Mucosa of descending colon (tissue), 3 donors: Measurements from ENCODE around the gene RNF19B. TPM values are rescaled to one million over a fixed set of nuclear protein-coding genes. Genes with fewer than 3 reads are reported as not detected.
A peak's percentile ranks its signal among the peaks of the same experiment; 100 is the strongest.

ENCODE experiments used
- ATAC-seq: fragments of 200-7000 bp; cut with Tn5 transposase; one replicate; pipeline ENCODE4 v1.9.1; 2020; ENCODE audit warnings: mild to moderate bottlenecking, moderate library complexity
- DNase-seq, 3 donors: peaks; one replicate each; pipeline ENCODE4 v3.0.0-alpha.2; 2020
- H3K36me3 ChIP-seq: fragments of 200-600 bp; one replicate; pipeline ENCODE4 v1.8.0; 2021; ENCODE audit warnings: low read depth, mild to moderate bottlenecking
- H3K4me1 ChIP-seq: fragments of 200-600 bp; one replicate; pipeline ENCODE4 v1.8.0; 2021; ENCODE audit warnings: low read depth, mild to moderate bottlenecking
- H3K4me3 ChIP-seq: fragments of 200-600 bp; one replicate; pipeline ENCODE4 v1.8.0; 2021; ENCODE audit warnings: mild to moderate bottlenecking
- H3K9me3 ChIP-seq: fragments of 200-600 bp; one replicate; pipeline ENCODE4 v1.8.0; 2021; ENCODE audit warnings: mild to moderate bottlenecking
- intact Hi-C, 2 donors: fragments of 100-400 bp; cut with DNase I in 1 of 2; cut with micrococcal nuclease in 1 of 2; formaldehyde crosslinking; loops; one replicate each; pipeline versions ENCODE4 v1.11.0 to v1.11.1; 2022; cut with DNase I, micrococcal nuclease
- total RNA-seq, 3 donors: library from RNA; stranded (reverse); fragmentation: NEBNext Ultra II Directional in 2 of 3; extraction: Animal tissue kit (Norgen Biotek cat#: 25700) in 2 of 3; gene quantifications; one replicate each; pipeline versions ENCODE4 v1.2.1 to v1.2.4, GENCODE V29; 2021 to 2023
- TF ChIP-seq, protein P1 (sequence below): fragments of 200-600 bp; IDR thresholded peaks from one replicate; pipeline ENCODE4 v1.8.0; 2022; ENCODE audit warnings: antibody characterized with exemption, mild to moderate bottlenecking
- donor health status: DM: no; HTN: no; CAD: no; lungs with moderate emphysema.
- donor health status: DM: no; HTN: no; CAD: no.
- donor health status: DM: no; HTN: yes; CAD: no.

The RNF19B gene
- total RNA-seq, 3 donors from 2014 or later: 51.5 to 74.9 (median 68.0) TPM

DNA sequence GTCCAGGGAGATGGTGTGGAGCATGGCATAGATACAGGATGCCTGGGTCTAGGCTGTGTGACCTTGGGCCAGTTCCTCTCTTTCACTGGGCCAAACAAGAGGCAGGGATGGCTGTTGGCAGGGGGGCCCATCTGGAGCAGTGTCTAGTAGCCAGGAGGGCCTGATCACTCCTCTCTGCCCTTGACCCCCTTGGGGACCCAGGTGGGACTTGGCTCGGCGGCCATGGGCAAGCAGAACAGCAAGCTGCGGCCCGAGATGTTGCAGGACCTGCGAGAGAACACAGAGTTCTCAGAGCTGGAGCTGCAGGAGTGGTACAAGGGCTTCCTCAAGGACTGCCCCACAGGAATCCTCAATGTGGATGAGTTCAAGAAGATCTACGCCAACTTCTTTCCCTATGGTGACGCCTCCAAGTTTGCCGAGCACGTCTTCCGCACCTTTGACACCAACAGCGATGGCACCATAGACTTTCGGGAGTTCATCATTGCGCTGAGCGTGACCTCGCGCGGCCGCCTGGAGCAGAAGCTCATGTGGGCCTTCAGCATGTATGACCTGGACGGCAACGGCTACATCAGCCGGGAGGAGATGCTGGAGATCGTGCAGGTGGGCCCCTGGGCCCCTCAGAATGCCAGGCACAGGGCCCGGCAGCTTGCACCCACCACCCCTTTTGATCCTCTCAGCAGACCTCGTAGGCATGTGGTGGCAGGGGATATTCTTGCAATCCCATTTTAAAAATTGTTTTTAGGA, 75.8 kb downstream of the RNF19B start:
- DNase-seq (peak in 1 of 3 donors; percentile 18), ATAC-seq (no peak)

DNA sequence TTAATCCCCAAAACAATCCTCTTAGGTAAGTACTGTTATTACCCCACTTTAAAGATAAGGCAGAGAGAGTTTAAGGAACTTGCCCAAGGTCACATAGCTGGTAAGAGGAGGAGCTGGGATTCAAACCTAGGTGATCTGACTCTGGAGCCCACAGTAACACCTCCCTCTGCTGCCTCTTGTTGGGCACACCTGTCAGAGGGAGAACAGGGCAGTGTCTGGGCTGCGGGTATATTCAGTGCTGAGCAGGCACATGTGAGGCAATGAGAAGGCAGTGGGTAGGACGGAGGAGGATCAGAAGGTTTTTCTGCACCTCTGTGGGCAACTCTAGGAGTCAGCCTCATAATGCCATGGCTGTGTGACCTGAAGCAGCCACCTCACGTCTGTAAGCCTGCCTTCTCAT, 76.5 kb downstream of the RNF19B start:
- Histone ChIP-seq H3K36me3 (no peaks in the 10 kb centered on the region), H3K4me3 (no peak overlapping the region), H3K4me1 (peaks cover 6% of the 10 kb centered on the region), H3K9me3 (no peaks in the 10 kb centered on the region)
- intact Hi-C loops: no loop called here
- TF ChIP-seq, protein P1, sequence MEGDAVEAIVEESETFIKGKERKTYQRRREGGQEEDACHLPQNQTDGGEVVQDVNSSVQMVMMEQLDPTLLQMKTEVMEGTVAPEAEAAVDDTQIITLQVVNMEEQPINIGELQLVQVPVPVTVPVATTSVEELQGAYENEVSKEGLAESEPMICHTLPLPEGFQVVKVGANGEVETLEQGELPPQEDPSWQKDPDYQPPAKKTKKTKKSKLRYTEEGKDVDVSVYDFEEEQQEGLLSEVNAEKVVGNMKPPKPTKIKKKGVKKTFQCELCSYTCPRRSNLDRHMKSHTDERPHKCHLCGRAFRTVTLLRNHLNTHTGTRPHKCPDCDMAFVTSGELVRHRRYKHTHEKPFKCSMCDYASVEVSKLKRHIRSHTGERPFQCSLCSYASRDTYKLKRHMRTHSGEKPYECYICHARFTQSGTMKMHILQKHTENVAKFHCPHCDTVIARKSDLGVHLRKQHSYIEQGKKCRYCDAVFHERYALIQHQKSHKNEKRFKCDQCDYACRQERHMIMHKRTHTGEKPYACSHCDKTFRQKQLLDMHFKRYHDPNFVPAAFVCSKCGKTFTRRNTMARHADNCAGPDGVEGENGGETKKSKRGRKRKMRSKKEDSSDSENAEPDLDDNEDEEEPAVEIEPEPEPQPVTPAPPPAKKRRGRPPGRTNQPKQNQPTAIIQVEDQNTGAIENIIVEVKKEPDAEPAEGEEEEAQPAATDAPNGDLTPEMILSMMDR: no peak
- ATAC-seq: no peak
- no peak for DNase-seq

More for the DNA sequence above, 75.8 kb downstream of the RNF19B start:
- TF ChIP-seq, protein P1: no peak
- H3K4me1 ChIP-seq: peaks cover 10% of the 10 kb centered on the region
- no peaks in the 10 kb centered on the region for H3K36me3 ChIP-seq
- intact Hi-C loops: no loop called here
- H3K4me3 ChIP-seq: no peak overlapping the region
- no peaks in the 10 kb centered on the region for H3K9me3 ChIP-seq

DNA sequence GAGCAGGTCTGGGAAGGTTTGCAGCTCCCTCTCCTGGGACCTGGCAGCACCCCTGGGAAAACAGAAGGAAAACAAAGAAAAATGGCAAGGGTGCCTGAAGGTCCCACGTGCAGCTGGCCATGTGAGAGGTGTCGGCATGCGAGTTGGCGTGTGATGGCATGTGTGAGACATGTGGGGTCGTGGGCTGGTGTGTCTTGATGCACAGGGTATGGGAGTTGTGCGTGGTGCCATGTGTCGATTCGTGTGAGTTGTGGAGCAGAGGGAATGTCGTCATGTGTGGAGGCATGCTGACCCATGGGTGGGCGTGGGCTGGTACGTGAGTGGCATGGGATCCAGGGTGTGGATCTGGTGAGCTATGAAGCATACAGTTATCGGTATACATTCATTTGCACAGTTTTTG, 77.0 kb downstream of the RNF19B start:
- H3K4me1 ChIP-seq: peaks cover 6% of the 10 kb centered on the region
- intact Hi-C loops: no loop called here
- DNase-seq (peak in 1 of 3 donors; percentile 21), ATAC-seq (no peak)
- TF ChIP-seq, protein P1: no peak
- no peak overlapping the region for H3K4me3 ChIP-seq
- H3K36me3 ChIP-seq: no peaks in the 10 kb centered on the region
- H3K9me3 ChIP-seq: no peaks in the 10 kb centered on the region

DNA sequence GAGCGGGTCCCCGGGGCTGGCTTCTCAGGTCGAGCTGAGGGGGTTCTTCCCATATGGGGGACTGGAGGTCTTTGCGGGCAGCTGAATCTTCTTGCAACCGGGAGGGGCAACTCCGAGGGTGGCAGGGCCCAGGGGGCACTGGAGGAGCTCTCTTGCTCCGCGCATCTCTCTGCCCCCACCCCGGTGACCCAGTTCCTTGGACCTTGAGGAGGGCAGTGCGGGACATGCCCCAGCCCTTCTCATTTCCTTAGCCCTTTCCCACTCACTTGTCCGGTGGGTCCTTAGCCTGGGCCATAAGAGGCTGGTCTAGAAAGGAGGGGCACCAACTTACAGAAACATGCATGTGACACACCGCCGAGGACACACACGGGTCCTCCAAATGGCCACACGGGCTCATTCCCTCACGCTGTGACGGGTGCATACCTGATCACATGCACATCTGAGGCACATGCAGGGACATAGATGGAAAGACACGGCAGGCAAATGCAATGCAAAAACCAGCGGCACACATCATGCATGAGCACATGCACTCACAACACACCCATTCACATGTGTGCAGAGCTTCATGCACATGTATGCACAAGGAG, 77.7 kb downstream of the RNF19B start:
- no peak overlapping the region for H3K4me3 ChIP-seq
- no peak for DNase-seq
- H3K4me1 ChIP-seq: peaks cover 6% of the 10 kb centered on the region
- intact Hi-C loops: no loop called here
- ATAC-seq: no peak
- TF ChIP-seq, protein P1: no peak
- H3K36me3 ChIP-seq: no peaks in the 10 kb centered on the region
- no peaks in the 10 kb centered on the region for H3K9me3 ChIP-seq

Other genes with a start within 250 kb of the RNF19B start
- gene YARS1, start 147.5 kb downstream of the RNF19B start, total RNA-seq: 10 to 100 TPM; 47.0 to 66.7 (median 54.8) TPM
- gene S100PBP, start 147.2 kb downstream of the RNF19B start, total RNA-seq: 10 to 100 TPM; 23.7 to 38.8 (median 31.0) TPM
- under 1 TPM; 0.38 to 0.51 (median 0.41) TPM for gene FNDC5, start 93.9 kb downstream of the RNF19B start, total RNA-seq
- 1 to 10 TPM; 1.1 to 2.0 (median 1.1) TPM for gene HPCA, start 78.3 kb downstream of the RNF19B start, total RNA-seq
- gene TMEM54, start 63.4 kb downstream of the RNF19B start, total RNA-seq: 100 to 1,000 TPM; 426 to 995 (median 483) TPM
- gene AK2, start 72.1 kb upstream of the RNF19B start, total RNA-seq: 100 to 1,000 TPM; 147 to 228 (median 186) TPM
- gene AZIN2, start 116.3 kb upstream of the RNF19B start, total RNA-seq: 10 to 100 TPM; 13.8 to 36.5 (median 19.0) TPM
- gene TRIM62, start 217.2 kb upstream of the RNF19B start, total RNA-seq: 1 to 10 TPM; 5.0 to 9.3 (median 5.2) TPM